K562 (cell line): ENCODE data around the gene KEL. TPM values are rescaled to one million over a fixed set of nuclear protein-coding genes. Genes with fewer than 3 reads are reported as not detected.

Source experiments
- BHLHE40 ChIP-seq: IDR thresholded peaks from 2 replicates; pipeline ENCODE4 v1.6.1; 2011; ENCODE audit warnings: low read length, improper control_type of control experiment
- BRCA1 ChIP-seq, 2 experiments: fragments of 450-650 bp in 1 of 2; sonication (generic) in 1 of 2; formaldehyde crosslinking in 1 of 2; IDR thresholded peaks; 2 replicates each; pipeline versions ENCODE4 v1.5.0 to v1.6.1; 2017 to 2020; ENCODE audit warnings: mild to moderate bottlenecking in 1 of 2, missing genetic modification reagents in 1 of 2
- CBFA2T2 ChIP-seq: fragments of 450-650 bp; conservative IDR thresholded peaks from 2 replicates; pipeline ENCODE4 v1.6.1; 2017; ENCODE audit warnings: mild to moderate bottlenecking
- CBFB ChIP-seq: sonication (generic); formaldehyde crosslinking; IDR thresholded peaks from 2 replicates; pipeline ENCODE4 v1.4.0; 2020; ENCODE audit warnings: mild to moderate bottlenecking, missing genetic modification reagents
- CHD1 ChIP-seq: fragments of 200-600 bp; sonication (generic); IDR thresholded peaks from one replicate; pipeline ENCODE4 v1.6.1; 2012; ENCODE audit warnings: mild to moderate bottlenecking, moderate library complexity, low read length, inconsistent platforms
- CHD2 ChIP-seq: IDR thresholded peaks from 2 replicates; pipeline ENCODE4 v1.6.1; 2011; ENCODE audit warnings: low read depth, low read length
- CREB1 ChIP-seq, 2 experiments: sonication (generic) in 1 of 2; formaldehyde crosslinking in 1 of 2; IDR thresholded peaks; 2 replicates each; pipeline versions ENCODE4 v1.6.1 to v1.8.0; 2012 to 2022; ENCODE audit warnings: inconsistent platforms in 1 of 2, mild to moderate bottlenecking in 1 of 2, missing genetic modification reagents in 1 of 2, moderate library complexity in 1 of 2
- FOS ChIP-seq: IDR thresholded peaks from 3 replicates; pipeline ENCODE4 v1.6.1; 2011; ENCODE audit not compliant: insufficient read length; ENCODE audit errors: extremely low read depth
- HMBOX1 ChIP-seq: sonication (generic); IDR thresholded peaks from 2 replicates; pipeline ENCODE4 v1.6.1; 2016
- ILF3 ChIP-seq: fragments of 450-650 bp; IDR thresholded peaks from 2 replicates; pipeline ENCODE4 v1.6.1; 2018; ENCODE audit warnings: antibody characterized with exemption, mild to moderate bottlenecking, moderate library complexity, borderline replicate concordance
- IRF9 ChIP-seq: fragments of 450-650 bp; IDR thresholded peaks from 2 replicates; pipeline ENCODE4 v1.6.1; 2016; ENCODE audit warnings: missing biosample characterization, missing genetic modification characterization
- MCM7 ChIP-seq, 2 experiments: fragments of 450-650 bp; IDR thresholded peaks; 2 replicates each; pipeline ENCODE4 v1.6.1; 2016 to 2018
- MIER1 ChIP-seq: fragments of 450-650 bp; IDR thresholded peaks from 2 replicates; pipeline ENCODE4 v1.6.1; 2016; ENCODE audit warnings: antibody characterized with exemption, mild to moderate bottlenecking, low read depth
- MNT ChIP-seq, 2 experiments: fragments of 450-650 bp; conservative IDR thresholded peaks; 2 replicates each; pipeline ENCODE4 v1.6.1; 2017; ENCODE audit warnings: mild to moderate bottlenecking in 2 of 2, moderate library complexity in 2 of 2
- NFIC ChIP-seq: fragments of 450-650 bp; IDR thresholded peaks from 2 replicates; pipeline ENCODE4 v1.6.1; 2017; ENCODE audit warnings: mild to moderate bottlenecking, inconsistent platforms
- PHF21A ChIP-seq: fragments of 450-650 bp; IDR thresholded peaks from 2 replicates; pipeline ENCODE4 v1.6.1; 2017; ENCODE audit warnings: low read depth, borderline replicate concordance
- SMARCA4 ChIP-seq: fragments of 450-650 bp; IDR thresholded peaks from 2 replicates; pipeline ENCODE4 v1.6.1; 2016
- TARDBP ChIP-seq: fragments of 450-650 bp; IDR thresholded peaks from 2 replicates; pipeline ENCODE4 v1.6.1; 2016
- ZNF778 ChIP-seq: fragments of 450-650 bp; formaldehyde crosslinking; IDR thresholded peaks from 2 replicates; pipeline ENCODE4 v1.4.0; 2020; ENCODE audit warnings: mild to moderate bottlenecking, moderate library complexity
- polyA plus RNA-seq, 8 experiments: library from polyadenylated mRNA; depleted of rRNA in 4 of 8; stranded (reverse) in 5 of 8; unstranded in 3 of 8; fragments of >200 nt; fragmentation: Nextera tagmentation in 2 of 8; fragmentation: Illumina TruSeq in 1 of 8; extraction: Ambion mirVana in 2 of 8; extraction: Trizol in 1 of 8; gene quantifications; 2 replicates each; pipeline versions ENCODE4 v1.2.1 to v1.2.3, GENCODE V29; 2011 to 2014; ENCODE audit warnings: inconsistent platforms in 1 of 8, missing spikeins in 1 of 8
- total RNA-seq, 7 experiments: library from RNA; depleted of rRNA in 6 of 7; stranded (reverse); fragments of >200 nt in 6 of 7; fragmentation: Illumina TruSeq in 2 of 7; extraction: Trizol in 2 of 7; gene quantifications; 2 replicates each; pipeline versions ENCODE4 v1.2.1 to v1.2.3, GENCODE V29; 2011 to 2021; ENCODE audit warnings: low replicate concordance in 1 of 7
- TF ChIP-seq, protein P1 (sequence below): sonication (generic); formaldehyde crosslinking; IDR thresholded peaks from 2 replicates; pipeline ENCODE4 v1.8.0; 2022; ENCODE audit warnings: mild to moderate bottlenecking, missing genetic modification reagents
- TF ChIP-seq, protein P2 (sequence below): sonication (generic); formaldehyde crosslinking; IDR thresholded peaks from 2 replicates; pipeline ENCODE4 v1.5.0; 2020; ENCODE audit warnings: missing genetic modification reagents

Gene KEL
- total and polyA plus RNA-seq, 9 of the 15 experiments (the other 6 are each of a cell fraction or from before 2014, with no cell fraction given) = 9.0 to 47.4 (median 22.2) TPM

DNA sequence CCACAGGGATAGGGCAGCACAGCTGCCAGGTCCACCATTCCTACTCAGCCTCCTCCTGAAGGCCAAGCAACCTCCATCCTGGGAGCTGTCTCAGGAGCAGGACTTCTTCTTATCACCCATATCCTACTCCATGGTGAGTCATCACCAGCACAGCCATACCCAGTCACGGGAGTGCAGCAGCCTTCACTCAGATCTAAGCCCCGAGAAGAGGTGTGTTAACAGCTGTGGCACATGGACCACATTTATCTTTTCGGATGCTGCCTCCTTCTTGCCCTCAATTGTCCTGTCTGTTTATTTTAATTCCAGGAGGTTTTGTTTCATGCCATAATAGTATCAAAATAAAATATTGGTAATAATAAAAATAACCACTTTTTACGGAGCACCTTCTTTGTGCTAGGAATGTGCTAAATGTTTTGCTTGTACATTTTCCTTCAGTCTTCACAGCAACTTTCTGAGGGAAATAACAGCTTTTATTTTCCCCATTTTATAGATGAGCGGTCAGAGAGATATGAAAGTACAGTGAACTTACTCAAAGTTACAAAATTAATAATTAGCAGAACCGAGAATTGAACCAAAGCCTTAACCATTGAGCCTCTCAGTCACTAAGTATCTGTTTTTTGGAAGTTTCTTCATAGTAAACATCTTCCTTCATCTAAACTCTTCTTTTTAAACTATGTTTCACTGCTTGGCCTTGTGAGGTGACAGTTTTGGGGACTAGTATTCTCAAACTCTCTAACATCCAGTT is 2.5 kb upstream of the KEL start (continued):
- TF ChIP-seq, protein P1, sequence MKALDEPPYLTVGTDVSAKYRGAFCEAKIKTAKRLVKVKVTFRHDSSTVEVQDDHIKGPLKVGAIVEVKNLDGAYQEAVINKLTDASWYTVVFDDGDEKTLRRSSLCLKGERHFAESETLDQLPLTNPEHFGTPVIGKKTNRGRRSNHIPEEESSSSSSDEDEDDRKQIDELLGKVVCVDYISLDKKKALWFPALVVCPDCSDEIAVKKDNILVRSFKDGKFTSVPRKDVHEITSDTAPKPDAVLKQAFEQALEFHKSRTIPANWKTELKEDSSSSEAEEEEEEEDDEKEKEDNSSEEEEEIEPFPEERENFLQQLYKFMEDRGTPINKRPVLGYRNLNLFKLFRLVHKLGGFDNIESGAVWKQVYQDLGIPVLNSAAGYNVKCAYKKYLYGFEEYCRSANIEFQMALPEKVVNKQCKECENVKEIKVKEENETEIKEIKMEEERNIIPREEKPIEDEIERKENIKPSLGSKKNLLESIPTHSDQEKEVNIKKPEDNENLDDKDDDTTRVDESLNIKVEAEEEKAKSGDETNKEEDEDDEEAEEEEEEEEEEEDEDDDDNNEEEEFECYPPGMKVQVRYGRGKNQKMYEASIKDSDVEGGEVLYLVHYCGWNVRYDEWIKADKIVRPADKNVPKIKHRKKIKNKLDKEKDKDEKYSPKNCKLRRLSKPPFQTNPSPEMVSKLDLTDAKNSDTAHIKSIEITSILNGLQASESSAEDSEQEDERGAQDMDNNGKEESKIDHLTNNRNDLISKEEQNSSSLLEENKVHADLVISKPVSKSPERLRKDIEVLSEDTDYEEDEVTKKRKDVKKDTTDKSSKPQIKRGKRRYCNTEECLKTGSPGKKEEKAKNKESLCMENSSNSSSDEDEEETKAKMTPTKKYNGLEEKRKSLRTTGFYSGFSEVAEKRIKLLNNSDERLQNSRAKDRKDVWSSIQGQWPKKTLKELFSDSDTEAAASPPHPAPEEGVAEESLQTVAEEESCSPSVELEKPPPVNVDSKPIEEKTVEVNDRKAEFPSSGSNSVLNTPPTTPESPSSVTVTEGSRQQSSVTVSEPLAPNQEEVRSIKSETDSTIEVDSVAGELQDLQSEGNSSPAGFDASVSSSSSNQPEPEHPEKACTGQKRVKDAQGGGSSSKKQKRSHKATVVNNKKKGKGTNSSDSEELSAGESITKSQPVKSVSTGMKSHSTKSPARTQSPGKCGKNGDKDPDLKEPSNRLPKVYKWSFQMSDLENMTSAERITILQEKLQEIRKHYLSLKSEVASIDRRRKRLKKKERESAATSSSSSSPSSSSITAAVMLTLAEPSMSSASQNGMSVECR (CRISPR knock-in tag) = no peak
- TF ChIP-seq MCM7 (IDR thresholded peaks at IDR 0.05) (no peak), CBFA2T2 (peak; percentile 69), CREB1 (IDR thresholded peaks at IDR 0.05) (no peak), CREB1 (CRISPR knock-in tag; IDR thresholded peaks at IDR 0.05) (no peak), MNT (conservative IDR thresholded peaks at IDR 0.05) (peak in 1 of 2 experiments; percentile 41; a peak in 1 of 4 replicates), CBFB (CRISPR knock-in tag) (no peak), BHLHE40 (peak; percentile 99), HMBOX1 (no peak), ZNF778 (CRISPR knock-in tag) (no peak), TARDBP (no peak), IRF9 (tag) (no peak), CHD1 (no peak), FOS (peak; percentile 72), BRCA1 (IDR thresholded peaks at IDR 0.05) (no peak), BRCA1 (CRISPR knock-in tag; IDR thresholded peaks at IDR 0.05) (no peak), MIER1 (peak; percentile 42; the same call in 1 of the 2 replicates), CHD2 (no peak), PHF21A (no peak), ILF3 (no peak), NFIC (peak; percentile 22; the same call in 1 of the 2 replicates), SMARCA4 (peak; percentile 94)
- TF ChIP-seq, protein P2, sequence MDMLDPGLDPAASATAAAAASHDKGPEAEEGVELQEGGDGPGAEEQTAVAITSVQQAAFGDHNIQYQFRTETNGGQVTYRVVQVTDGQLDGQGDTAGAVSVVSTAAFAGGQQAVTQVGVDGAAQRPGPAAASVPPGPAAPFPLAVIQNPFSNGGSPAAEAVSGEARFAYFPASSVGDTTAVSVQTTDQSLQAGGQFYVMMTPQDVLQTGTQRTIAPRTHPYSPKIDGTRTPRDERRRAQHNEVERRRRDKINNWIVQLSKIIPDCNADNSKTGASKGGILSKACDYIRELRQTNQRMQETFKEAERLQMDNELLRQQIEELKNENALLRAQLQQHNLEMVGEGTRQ (CRISPR knock-in tag) = no peak
